ENCODE results near the gene PDGFC. TPM values are rescaled to one million over a fixed set of nuclear protein-coding genes. Genes with fewer than 3 reads are reported as not detected.

Gene PDGFC
- polyA plus RNA-seq, 1 donor (not counting 4 experiments of a cell fraction or from before 2014, with no cell fraction given), result 29.7 TPM

DNA sequence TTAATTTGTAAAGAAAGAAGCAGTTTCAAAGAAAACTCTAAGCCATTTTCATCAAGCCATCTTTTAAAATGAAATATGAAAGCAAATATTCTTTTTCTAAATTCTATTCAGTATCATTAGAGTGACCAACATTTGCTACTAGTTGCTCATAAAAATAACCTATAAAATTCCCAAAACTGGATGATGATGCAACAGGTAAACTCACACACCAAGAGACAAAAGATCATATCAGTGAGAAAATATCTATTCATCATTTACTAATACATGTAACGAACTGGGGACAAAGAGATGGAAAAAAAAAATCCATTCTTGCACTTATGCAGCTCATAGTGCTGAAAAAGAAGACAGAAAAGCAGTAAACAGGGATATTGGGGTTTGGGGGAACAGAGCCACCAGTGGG is 48.1 kb downstream of the PDGFC start:
- Histone ChIP-seq H3K9ac (ENCODE audit: control insufficient read depth, extremely low read depth, insufficient read depth, low read length) (no peak overlapping the region), H3K4me3 (ENCODE audit: control insufficient read depth in 2 of 3, extremely low read depth in 1 of 3, insufficient read depth in 2 of 3, low read depth in 1 of 3, low read length in 3 of 3) (no peak overlapping the region), H2AFZ (ENCODE audit: control insufficient read depth, low read length) (no peak overlapping the region), H3K9me3 (ENCODE audit: control insufficient read depth, low read depth, low read length) (no peaks in the 10 kb centered on the region), H3K36me3 (ENCODE audit: control insufficient read depth in 2 of 2, extremely low read depth in 1 of 2, insufficient read depth in 2 of 2, low read length in 2 of 2) (no peaks in the 10 kb centered on the region), H3K4me2 (ENCODE audit: control insufficient read depth, extremely low read depth, insufficient read depth, low read depth, low read length) (no peak overlapping the region), H3K27ac (ENCODE audit: control insufficient read depth, insufficient read depth, low read length) (no peak overlapping the region), H4K20me1 (ENCODE audit: control insufficient read depth, extremely low read depth, insufficient read depth, low read length) (no peaks in the 10 kb centered on the region), H3K4me1 (ENCODE audit: control insufficient read depth, extremely low read depth, insufficient read depth, low read length) (no peaks in the 10 kb centered on the region), H3K9me1 (ENCODE audit: control insufficient read depth, extremely low read depth, insufficient read depth, low read length) (no peaks in the 10 kb centered on the region), H3K27me3 (ENCODE audit: control insufficient read depth, extremely low read depth, insufficient read depth, low read length) (no peaks in the 10 kb centered on the region), H3K79me2 (ENCODE audit: control insufficient read depth, insufficient read depth, low read length) (peaks cover 33% of the 10 kb centered on the region)
- FAIRE-seq (no peak), DNase-seq (ENCODE audit: low read depth, low spot score) (no peak)
- dilution Hi-C loops (cut with MboI; ENCODE audit: extremely low pct_ligation_motif_present, low sequenced_read_pairs), result no loop called here
- TF ChIP-seq, protein P1, sequence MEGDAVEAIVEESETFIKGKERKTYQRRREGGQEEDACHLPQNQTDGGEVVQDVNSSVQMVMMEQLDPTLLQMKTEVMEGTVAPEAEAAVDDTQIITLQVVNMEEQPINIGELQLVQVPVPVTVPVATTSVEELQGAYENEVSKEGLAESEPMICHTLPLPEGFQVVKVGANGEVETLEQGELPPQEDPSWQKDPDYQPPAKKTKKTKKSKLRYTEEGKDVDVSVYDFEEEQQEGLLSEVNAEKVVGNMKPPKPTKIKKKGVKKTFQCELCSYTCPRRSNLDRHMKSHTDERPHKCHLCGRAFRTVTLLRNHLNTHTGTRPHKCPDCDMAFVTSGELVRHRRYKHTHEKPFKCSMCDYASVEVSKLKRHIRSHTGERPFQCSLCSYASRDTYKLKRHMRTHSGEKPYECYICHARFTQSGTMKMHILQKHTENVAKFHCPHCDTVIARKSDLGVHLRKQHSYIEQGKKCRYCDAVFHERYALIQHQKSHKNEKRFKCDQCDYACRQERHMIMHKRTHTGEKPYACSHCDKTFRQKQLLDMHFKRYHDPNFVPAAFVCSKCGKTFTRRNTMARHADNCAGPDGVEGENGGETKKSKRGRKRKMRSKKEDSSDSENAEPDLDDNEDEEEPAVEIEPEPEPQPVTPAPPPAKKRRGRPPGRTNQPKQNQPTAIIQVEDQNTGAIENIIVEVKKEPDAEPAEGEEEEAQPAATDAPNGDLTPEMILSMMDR (optimal IDR thresholded peaks at IDR 0.05 in 1 of 3, IDR thresholded peaks at IDR 0.05 in 1 of 3, conservative IDR thresholded peaks at IDR 0.05 in 1 of 3; ENCODE audit: extremely low read depth in 1 of 3, insufficient read depth in 2 of 3, low read length in 3 of 3), result no peak
- no peak for TF ChIP-seq EZH2 (IDR thresholded peaks at IDR 0.05; ENCODE audit: low read length)

DNA sequence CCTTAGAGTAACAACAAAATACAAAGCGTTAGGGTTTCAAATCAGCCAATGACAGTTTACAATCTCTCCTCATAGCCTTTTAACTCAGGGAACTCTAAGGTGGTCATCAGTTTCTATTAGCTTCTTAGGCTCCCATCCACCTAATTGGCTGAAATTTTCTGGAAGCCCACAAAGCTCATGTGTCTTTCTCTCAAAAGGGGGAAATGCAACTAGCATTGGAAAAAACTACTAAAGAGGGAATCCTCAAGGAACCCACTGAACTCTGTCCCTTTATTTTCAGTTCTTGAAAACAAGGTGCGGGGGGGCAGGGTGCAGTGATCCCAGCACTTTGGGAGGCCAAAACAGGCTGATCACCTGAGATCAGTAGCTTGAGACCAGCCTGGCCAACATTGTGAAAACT is 56.4 kb downstream of the PDGFC start:
- FAIRE-seq (no peak), DNase-seq (ENCODE audit: low read depth, low spot score) (no peak)
- no peaks in the 10 kb centered on the region for H3K9me3 ChIP-seq (ENCODE audit: control insufficient read depth, low read depth, low read length)
- H3K9ac ChIP-seq (ENCODE audit: control insufficient read depth, extremely low read depth, insufficient read depth, low read length), result no peak overlapping the region
- H3K36me3 ChIP-seq (ENCODE audit: control insufficient read depth in 2 of 2, extremely low read depth in 1 of 2, insufficient read depth in 2 of 2, low read length in 2 of 2), result no peaks in the 10 kb centered on the region
- H3K9me1 ChIP-seq (ENCODE audit: control insufficient read depth, extremely low read depth, insufficient read depth, low read length), result no peaks in the 10 kb centered on the region
- no peak overlapping the region for H3K4me2 ChIP-seq (ENCODE audit: control insufficient read depth, extremely low read depth, insufficient read depth, low read depth, low read length)
- H2AFZ ChIP-seq (ENCODE audit: control insufficient read depth, low read length), result no peak overlapping the region
- no peak overlapping the region for H3K4me3 ChIP-seq (ENCODE audit: control insufficient read depth in 2 of 3, extremely low read depth in 1 of 3, insufficient read depth in 2 of 3, low read depth in 1 of 3, low read length in 3 of 3)
- H3K79me2 ChIP-seq (ENCODE audit: control insufficient read depth, insufficient read depth, low read length), result peaks cover 40% of the 10 kb centered on the region
- H3K4me1 ChIP-seq (ENCODE audit: control insufficient read depth, extremely low read depth, insufficient read depth, low read length), result no peaks in the 10 kb centered on the region
- H3K27ac ChIP-seq (ENCODE audit: control insufficient read depth, insufficient read depth, low read length), result no peak overlapping the region
- TF ChIP-seq, protein P1 (optimal IDR thresholded peaks at IDR 0.05 in 1 of 3, IDR thresholded peaks at IDR 0.05 in 1 of 3, conservative IDR thresholded peaks at IDR 0.05 in 1 of 3; ENCODE audit: extremely low read depth in 1 of 3, insufficient read depth in 2 of 3, low read length in 3 of 3), result no peak
- no peak for TF ChIP-seq EZH2 (IDR thresholded peaks at IDR 0.05; ENCODE audit: low read length)
- H4K20me1 ChIP-seq (ENCODE audit: control insufficient read depth, extremely low read depth, insufficient read depth, low read length), result no peaks in the 10 kb centered on the region
- dilution Hi-C loops (cut with MboI; ENCODE audit: extremely low pct_ligation_motif_present, low sequenced_read_pairs), result no loop called here
- no peaks in the 10 kb centered on the region for H3K27me3 ChIP-seq (ENCODE audit: control insufficient read depth, extremely low read depth, insufficient read depth, low read length)

Data from keratinocyte (primary cell).